Activated T-cell treated with anti-CD3 and anti-CD28 coated beads for 1 hour (primary cell): ENCODE measurements around the gene RRAS.
"Not testable (repeated sequence)": the region's sequence is repeated elsewhere in the genome, so short reads cannot be mapped to it uniquely, and the experiment has no call there.

Experiments used
- DNase-seq: peaks from one replicate; pipeline ENCODE4 v3.0.0-alpha.2; 2020; ENCODE audit warnings: low read depth

The RRAS gene

DNA sequence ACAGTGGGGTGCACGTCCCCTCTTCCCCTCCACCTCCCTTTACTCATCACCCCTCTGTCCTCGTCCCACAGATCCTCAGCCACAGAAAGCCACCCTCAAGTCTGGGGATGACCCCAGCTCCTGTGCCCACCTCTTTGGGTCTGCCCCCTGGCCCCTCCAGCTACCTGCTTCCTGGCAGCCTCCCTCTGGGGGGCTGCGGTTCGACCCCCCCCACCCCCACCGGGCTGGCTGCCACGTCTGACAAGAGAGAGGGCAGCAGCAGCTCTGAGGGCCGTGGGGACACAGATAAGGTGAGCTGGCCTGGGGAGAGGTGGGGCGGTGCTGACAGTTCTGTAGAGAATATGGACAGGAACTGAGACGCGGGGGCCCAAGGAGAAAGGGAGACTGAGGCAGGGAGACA is 14.6 kb upstream of the RRAS start:
- no peak for DNase-seq

DNA sequence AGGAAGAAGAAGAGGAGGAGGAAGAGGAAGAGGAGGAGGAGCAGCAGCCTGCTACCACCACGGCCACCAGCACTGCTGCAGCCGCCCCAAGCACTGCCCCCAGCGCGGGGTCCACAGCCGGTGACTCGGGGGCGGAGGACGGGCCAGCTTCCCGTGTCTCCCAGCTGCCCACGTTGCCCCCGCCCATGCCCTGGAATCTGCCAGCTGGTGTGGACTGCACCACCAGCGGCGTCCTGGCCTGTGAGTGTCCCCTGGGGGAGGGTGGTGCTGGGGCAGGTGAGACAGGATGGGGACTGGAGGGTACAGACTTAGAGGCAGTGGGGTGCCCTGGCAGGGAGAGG is 13.5 kb upstream of the RRAS start:
- no peak for DNase-seq

DNA sequence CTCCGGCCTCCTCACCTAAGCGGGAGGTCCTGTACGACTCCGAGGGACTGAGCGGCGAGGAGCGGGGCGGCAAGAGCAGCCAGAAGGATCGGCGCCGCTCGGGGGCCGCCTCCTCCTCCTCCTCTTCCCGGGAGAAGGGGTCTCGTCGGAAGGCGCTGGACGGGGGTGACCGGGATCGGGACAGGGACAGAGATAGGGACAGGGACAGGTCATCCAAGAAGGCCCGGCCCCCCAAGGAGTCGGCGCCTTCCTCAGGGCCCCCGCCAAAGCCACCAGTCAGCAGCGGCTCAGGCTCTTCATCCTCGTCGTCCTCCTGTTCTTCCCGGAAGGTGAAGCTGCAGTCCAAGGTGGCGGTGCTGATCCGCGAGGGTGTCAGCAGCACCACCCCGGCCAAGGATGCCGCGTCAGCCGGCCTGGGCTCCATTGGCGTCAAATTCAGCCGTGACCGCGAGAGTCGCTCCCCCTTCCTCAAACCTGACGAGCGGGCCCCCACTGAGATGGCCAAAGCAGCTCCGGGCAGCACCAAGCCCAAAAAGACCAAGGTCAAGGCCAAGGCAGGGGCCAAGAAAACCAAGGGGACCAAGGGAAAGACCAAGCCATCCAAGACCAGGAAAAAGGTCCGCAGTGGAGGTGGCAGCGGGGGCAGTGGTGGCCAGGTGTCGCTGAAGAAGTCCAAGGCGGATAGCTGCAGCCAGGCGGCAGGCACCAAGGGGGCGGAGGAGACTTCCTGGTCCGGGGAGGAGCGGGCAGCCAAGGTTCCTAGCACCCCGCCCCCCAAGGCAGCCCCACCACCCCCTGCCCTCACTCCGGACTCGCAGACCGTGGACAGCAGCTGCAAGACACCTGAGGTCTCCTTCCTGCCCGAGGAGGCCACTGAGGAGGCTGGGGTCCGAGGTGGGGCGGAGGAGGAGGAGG is 12.9 kb upstream of the RRAS start:
- DNase-seq = no peak

DNA sequence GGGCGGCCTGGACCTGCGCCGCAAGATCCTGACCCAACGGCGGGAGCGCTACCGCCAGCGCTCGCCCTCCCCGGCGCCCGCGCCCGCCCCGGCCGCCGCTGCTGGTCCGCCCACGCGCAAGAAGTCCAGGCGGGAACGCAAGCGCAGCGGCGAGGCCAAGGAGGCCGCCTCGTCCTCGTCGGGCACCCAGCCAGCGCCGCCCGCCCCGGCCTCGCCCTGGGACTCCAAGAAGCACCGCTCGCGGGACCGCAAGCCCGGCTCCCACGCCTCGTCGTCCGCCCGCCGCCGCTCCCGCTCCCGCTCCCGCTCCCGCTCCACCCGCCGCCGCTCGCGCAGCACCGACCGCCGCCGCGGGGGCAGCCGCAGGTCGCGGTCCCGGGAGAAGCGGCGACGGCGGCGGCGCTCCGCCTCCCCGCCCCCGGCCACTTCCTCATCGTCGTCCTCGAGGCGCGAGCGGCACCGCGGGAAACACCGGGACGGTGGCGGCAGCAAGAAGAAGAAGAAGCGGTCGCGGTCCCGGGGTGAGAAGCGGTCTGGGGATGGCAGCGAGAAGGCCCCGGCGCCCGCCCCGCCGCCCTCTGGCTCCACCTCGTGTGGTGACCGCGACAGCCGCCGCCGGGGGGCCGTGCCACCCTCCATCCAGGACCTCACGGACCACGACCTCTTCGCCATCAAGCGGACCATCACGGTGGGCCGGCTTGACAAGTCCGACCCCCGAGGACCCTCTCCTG is 12.0 kb upstream of the RRAS start:
- no peak for DNase-seq

DNA sequence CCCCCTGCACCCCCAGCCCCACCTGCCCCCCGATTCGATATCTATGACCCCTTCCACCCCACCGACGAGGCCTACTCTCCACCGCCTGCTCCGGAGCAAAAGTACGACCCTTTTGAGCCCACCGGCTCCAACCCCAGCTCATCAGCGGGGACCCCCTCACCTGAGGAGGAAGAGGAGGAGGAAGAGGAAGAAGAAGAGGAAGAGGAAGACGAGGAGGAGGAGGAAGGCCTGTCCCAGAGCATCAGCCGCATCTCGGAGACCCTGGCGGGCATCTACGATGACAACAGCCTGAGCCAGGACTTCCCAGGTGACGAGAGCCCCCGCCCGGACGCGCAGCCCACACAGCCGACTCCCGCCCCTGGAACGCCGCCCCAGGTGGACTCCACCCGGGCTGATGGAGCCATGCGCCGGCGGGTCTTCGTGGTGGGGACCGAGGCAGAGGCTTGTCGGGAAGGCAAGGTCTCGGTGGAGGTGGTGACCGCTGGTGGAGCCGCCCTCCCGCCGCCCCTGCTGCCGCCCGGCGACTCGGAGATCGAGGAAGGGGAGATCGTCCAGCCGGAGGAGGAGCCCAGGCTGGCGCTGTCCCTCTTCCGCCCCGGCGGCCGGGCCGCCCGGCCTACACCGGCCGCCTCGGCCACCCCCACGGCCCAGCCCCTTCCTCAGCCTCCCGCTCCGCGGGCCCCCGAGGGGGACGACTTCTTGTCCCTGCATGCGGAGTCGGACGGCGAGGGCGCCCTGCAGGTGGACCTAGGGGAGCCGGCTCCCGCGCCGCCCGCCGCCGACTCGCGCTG is 11.3 kb upstream of the RRAS start:
- DNase-seq = no peak

DNA sequence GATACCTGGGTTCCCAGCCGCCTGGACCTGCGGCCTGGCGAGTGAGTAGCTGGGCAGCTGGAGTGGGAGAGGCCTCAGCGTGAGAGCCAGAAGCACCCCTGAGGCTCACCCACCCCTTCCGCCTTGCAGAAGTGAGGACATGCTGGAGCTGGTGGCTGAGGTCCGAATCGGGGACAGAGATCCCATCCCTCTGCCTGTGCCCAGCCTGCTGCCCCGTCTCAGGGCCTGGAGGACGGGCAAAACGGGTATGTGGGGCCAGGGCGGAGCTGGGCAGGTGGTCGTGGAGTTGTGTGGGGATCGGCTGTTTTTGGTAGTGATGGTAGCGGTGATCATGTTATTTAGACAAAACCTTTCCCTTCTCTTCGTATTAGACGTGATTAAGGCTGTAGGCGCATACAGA is 6.6 kb upstream of the RRAS start:
- DNase-seq = no peak

DNA sequence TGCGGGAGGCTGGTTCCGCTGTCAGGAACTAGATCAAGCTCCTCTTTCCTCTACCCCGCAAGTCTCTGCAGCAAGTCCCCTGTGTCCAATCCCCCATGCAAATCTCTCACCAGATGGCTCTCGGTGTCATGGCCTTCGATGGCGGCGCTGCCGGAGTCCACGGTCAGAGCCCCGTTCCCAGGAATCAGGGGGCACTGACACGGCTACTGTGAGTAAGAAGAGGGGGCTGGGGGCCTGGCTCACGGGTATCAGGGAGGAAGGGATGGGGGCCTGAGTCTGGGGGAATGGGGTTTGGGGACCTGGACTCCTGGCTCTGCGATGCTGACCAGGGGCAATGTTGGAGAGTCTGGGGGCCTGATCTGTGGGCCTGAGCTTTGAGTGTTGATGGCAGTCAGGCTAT is 6.1 kb upstream of the RRAS start:
- DNase-seq = no peak

DNA sequence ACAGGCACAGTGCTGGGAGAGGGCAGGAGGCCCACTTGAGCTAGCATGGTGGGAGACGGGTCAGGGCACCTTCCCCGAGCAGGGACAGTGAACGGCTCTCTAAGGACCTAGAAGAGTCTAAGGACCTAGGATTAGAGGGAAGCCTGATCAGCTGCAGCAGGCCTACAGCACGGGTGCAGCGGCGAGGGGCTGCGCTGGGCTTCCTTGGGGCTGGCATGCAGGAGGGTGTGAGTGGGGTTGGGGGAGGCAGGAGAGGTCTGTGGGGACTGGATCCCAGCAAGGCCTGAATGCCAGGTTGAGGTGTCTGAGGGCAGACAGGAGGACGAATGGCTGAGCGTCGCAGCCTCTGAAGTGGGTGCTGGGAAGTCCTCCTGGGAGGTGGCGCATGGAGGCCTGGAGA is 5.6 kb upstream of the RRAS start:
- no peak for DNase-seq

DNA sequence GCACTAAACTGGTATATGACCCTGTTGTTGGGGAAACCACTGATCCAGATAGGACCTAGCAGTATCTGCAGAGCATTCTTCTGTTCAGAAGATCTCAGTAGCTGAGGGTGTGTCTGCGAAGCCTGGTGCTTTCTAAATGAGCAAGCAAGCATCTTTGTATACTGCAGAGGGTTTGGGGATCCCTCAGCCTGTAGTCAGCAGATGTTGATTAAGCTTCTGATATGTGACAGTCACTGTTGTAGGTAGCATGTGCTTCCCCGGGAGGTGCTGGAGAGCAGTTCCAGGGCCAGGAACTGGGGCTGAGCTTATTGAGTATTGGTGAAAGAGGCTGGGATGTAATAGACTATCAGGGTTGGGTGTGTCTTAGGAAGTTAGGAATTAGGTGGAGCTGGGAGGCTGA is 3.5 kb upstream of the RRAS start:
- no peak for DNase-seq

DNA sequence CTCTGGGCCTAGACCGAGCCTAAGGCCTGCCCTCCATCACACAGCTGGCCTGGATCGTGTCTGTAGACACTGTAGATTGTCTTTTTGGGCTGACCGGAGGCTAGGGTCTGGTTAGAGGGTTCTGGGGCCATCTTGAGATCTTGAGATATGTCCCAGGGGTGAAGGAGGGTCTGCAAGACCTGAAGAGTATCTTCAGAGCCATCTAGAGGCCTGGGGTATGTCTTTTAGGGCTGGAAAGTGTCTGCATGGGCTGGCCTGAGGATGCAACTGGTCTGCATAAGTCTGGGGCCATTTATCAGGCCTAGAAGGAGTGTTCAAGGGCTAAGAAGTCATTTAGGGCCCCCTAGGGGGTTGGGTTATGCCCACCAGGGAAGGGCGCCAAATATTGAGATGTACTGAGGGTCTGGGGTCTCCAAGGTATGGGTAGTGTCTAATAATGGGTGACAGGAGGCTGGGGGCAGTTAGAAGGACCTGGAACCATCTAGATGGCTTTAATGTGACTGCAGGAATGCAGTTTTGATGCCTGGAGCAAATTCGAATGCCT is 2.6 kb upstream of the RRAS start:
- no peak for DNase-seq

DNA sequence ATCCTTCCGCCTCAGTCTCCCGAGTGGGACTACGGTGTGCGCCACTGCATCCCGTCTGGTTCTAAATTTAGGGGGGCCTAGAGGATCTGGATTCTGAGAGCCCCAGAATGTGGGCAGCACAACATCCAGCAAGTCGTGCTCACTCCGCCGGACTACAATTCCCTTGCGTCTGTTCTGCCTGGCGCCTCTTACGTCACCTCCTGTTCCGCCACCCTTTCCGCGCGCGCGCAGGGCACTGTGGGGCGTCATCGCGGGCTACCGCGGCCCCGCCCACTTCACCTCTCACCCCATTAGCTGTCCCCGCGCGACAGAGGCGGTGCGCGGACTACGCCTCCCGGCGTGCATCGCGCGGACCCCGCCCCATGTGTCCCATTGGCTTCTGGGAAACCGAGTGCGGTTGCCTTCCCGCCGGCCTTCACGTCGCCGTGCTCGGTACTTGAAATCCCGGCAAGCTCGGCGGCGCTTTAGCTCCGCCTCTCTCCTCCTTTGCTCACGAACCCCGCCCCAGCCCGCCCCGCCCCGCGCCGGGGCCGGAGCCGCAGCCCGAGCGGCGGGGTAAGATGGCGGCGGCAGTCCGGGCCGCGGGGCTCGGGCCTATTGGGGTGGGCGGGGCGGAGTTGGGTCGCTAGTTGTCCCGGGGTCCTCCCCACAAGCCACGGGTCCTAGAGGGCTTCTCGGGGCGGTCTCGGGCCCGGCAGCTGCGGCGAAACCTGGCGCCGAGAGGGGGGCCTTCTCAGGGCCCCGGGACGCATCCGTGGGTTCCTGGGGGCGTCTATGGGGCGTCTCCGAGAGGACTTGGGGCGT is 1.9 kb upstream of the RRAS start, which contains the start of gene SCAF1:
SCAF1 (plus strand) TSS at position 522 of the 804 bp plus-strand sequence. CDS start 2,818 bp downstream, outside the sequence.
- peak; percentile 97 for DNase-seq

DNA sequence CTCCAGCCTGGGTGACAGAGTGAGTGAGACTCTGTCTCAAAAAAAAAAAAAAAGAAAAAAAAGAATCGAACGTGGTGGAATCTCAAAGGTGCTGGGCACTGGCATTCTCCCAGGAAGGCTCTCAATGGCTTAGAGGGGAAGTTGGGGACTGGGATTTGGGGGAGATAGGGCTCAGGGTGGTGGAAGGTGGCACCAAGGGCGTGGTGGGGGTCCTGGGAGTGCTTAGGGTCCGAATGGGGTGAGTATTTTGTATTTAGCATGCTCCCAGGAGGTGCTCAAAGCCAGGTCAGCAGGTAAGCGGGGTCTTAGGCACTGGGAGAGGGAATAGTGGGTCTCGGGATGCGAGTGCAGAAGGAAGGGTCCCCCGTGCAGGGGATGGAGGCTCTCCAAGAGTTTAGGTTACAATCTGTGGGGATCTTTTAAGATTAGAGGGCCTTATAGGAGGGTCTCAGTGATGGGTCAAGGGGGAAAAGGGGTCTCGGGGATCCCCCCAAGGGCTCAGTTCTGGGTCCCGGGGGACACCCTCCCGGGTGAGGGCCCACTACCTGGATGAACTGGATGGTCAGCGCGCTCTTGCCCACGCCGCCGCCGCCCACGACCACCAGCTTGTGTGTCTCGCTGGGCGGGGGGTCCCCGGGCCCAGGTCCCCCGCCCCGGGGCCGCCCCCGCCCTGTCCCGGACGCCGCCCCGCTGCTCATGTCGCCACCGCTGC is 386 bp downstream of the RRAS start:
- DNase-seq = no peak

DNA sequence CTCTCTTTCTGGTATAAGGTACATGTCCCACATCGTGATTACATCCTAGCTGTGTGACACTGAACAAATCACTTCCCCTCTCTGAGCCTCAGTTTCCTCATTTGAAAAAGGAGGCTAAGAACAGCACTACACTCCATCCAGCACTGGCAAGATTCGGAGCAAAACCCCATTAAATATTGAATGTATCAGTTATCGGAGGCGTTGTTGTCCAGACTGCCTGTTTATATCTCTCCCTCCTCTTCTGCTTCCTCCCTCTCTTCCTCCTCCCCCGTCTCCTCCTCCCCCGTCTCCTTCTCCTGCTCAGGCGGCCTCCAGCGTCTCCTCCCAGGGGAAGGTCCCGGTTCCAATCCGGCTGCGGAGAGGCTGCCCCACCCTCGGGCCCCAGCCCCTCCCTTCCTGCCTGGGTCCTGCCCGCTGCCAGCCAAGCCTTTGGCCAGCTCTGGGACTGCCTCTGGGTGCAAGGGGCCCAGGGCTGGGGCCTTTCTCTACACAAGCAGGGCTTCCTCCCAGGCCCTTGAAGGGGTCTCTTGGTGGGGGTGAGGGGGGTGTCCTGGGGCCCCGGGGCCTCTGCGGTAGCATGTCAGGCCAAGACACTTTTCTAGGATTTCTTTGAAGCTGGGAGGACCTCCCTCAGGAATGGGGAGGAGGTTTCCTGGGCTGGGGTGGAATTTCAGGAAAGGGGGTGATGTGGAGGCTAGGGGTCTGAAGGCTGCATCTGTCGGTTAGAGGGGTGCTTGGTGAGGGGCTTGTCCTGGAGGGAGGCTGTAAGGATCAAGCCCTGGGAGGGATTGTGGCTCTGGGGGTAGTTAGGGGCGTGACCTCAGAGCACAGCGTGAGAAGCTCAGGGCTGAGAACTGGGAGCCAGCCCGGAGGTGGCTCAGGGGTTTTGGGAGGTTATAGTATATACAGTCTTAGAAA is 1.9 kb downstream of the RRAS start:
- DNase-seq = no peak

DNA sequence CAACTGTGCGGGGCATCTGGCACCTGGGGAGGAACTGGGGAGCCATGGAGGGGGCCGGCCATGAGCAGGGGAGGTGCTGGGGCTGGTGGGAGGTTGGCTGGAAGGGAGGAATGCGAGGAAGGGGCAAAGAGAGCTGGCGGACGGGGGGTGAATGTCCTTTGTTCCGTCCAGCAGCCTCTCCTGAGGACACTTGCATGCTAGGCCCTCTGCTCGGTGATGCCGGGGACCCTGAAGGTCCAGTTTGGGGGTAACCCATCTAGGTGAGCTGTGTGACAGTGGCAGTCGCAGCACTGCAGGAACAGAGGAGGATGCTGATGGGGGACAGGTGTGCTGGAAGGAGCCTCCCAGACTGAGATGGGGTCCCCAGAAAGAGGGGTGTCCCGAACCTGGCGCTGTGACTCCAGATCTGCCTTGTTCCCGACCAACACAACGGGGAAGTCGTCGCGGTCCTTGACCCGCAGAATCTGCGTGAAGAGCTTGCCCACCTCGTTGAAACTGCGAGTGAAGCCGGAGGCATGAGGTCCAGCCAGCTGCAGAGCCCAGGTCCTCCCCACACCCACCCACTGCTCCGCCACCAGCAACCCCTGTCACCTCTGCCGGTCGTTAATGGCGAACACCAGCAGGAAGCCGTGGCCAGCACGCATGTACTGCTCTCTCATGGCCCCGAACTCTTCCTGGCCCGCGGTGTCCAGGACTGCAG is 3.6 kb downstream of the RRAS start:
- no peak for DNase-seq

DNA sequence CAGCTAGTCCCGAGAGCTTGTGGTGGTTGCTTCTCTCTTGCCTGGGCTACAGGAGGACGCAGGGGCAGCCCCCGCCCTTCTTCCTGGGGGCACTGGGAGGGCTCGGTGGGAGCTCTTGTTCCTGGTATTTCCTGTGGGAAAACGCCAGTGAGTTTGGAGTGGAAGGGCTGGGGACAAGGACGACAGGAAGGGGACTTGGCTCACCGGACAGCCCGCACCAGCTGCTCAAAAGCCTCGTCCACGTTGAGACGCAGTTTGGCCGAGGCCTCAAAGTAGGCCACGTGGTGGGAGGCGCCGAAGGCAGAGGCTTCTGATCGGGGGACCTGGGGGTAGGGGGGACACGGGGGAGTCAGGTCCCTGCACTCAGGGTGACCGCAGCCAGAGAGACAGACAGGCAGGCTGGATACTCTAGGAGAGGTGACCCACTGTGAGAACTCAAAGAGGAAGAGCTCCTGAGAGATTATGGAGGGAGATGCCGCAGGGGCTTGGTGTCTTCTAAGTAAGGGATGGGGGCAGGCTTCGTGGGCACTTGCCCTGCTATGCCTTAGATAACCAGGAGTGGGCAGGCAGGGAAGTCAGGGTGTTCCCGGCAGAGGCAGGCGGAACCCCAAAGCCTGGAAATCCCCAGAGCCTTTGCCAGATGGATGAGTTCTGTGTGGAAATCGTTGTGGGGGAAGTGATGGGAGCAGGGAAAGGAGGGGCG is 4.3 kb downstream of the RRAS start:
- DNase-seq = no peak

DNA sequence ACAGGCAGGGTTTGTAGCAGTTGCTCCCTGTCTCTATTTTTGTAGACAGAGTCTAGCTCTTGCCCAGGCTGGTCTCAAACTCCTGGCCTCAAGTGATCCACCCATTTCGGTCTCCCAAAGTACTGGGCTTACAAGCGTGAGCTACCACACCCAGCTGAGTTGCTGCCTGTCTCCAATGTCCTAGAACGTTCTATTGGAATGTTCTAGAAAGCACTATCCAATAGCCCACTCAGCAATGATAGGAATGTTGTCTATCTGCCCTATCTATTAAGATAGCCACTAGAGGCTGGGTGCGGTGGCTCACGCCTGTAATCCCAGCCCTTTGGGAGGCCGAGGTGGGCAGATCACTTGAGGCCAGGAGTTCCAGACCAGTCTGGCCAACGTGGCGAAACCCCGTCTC is 6.7 kb downstream of the RRAS start:
- DNase-seq = not testable (repeated sequence)

DNA sequence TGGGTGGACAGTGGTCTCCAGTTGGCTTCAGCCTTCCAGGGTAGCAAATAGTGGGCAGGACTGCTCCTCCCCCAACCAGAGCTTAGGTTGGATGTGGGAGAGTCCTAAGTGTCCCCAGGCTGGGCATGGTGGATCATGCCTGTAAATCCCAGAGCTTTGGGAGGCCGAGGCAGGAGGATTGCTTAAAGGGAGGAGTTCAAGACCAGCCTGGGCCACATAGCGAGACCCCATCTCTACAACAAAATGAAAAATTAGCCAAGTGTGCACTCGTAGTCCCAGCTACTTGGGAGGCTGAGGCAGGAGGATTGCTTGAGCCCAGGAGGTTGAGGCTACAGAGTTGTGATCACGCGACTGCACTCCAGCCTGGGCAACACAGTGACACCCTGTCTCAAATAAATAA is 7.4 kb downstream of the RRAS start:
- no peak for DNase-seq

DNA sequence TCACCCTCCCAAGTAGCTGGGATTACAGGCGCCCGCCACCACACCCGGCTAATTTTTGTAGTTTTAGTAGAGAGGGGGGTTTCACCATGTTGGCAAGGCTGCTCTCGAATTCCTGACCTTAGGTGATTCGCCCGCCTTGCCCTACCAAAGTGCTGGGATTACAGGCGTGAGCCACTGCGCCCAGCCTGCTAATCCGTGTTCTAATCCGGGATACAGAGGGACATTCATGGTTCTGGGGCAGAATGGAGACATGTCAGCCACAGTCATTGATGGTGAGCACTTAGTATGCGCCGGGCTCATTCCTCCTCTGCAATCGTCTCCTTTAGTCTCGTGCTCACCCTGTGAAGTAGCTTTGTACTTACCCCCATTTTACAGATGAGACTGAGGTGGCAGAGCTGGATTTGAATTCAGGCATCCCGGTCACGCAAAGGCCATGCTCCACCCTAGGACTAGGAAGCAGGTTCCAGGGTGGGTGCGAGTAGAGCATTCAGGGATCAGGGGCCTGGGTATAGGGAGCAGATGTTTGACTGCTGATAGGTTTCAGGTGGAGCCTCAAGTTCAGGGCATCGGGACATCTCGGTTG is 8.2 kb downstream of the RRAS start:
- DNase-seq = no peak
